ENCODE results near the gene CELSR2. TPM values are rescaled to one million over a fixed set of nuclear protein-coding genes. Genes with fewer than 3 reads are reported as not detected.

The CELSR2 gene
- total and polyA plus RNA-seq, 2 of the 8 experiments (the other 6 are each of a cell fraction or from before 2014, with no cell fraction given), result 12.0 to 27.7 TPM

DNA sequence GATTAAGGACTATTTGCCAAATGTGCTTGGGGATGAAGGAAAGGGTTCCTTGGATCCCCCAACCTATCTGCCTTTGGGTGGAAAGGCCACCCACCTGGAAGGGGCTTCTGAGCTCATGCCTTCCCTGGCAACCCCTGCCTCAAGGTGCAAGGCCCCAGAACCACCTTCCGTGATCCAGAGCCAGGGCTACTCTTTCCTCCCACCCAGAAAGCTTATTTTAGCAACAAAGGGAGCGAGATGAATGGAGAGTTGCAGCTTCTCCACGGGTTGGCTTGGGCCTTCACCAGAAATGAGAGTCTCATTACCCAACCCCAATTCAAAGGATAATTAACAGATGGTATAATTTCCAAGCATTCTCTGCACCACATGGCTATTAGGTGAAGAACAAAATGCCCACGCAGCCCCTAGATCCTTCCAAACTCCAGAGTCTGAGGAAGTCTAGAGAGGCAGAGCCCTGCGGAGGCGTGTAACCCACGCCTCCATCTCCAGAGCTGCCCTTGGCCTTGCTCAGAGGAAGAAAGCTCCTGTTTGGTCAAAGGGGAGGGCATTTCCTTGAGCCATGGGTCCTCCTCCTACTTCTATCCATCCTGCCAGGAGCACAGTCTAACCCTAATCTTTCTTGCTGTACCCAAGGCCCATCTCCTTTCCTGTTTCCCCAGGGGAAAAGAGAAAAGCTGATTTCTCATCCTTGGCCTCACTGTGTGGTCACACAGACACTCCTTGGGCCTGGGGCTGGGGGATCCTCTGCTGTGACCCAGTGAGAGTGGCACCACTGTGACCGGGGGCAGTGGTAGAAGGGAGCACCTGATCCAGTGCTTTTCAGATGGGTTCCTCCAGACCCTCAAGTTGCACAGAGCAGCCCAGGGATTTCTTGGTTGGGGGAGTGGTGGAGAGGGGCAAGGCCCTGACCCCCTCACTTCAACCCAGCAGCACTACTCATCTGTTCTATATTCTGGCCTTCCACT lies 1.7 kb upstream of the CELSR2 start:
- Histone ChIP-seq H3K4me1 (replicated peaks in 1 of 4; ENCODE audit: control insufficient read depth in 3 of 4, insufficient read depth in 4 of 4, low read length in 3 of 4) (peaks cover 0 to 13% (median 12%) of the 10 kb centered on the region in 4 experiments; a peak in 6 of 7 replicates), H3K36me3 (ENCODE audit: control insufficient read depth in 2 of 4, insufficient read depth in 4 of 4, low read length in 3 of 4) (peaks cover 0 to 8% (median 0%) of the 10 kb centered on the region in 4 experiments; a peak in 3 of 8 replicates), H3K9ac (replicated peaks in 1 of 4; ENCODE audit: extremely low read depth in 1 of 4, low read depth in 3 of 4, low read length in 3 of 4) (no peak overlapping the region), H3K4me3 (ENCODE audit: extremely low read depth in 1 of 4, insufficient read depth in 2 of 4, low read depth in 3 of 4, low read length in 4 of 4) (no peak overlapping the region), H3K56ac (replicated peaks; ENCODE audit: insufficient read length, low read depth, low read length) (no peak overlapping the region), H4K8ac (ENCODE audit: extremely low read depth, insufficient read depth, low read length) (no peak overlapping the region), H3K27ac (ENCODE audit: low read depth, low read length) (no peak overlapping the region), H2AFZ (ENCODE audit: low read length) (no peak overlapping the region), H3K4ac (replicated peaks; ENCODE audit: insufficient read length, low read depth, low read length) (peak overlapping the region; percentile 16), H3K23ac (ENCODE audit: insufficient read length) (no peak overlapping the region), H4K20me1 (replicated peaks in 1 of 2; ENCODE audit: control insufficient read depth in 1 of 2, insufficient read depth in 2 of 2, low read length in 2 of 2) (peaks cover 3 to 7% of the 10 kb centered on the region in 2 experiments), H3K14ac (ENCODE audit: insufficient read length) (no peak overlapping the region), H3K79me2 (ENCODE audit: control insufficient read depth in 1 of 2, insufficient read depth in 2 of 2, low read length in 2 of 2) (peaks cover 0 to 13% of the 10 kb centered on the region in 2 experiments; a peak in 1 of 4 replicates), H3K9me3 (ENCODE audit: insufficient read depth in 2 of 2, low read depth in 1 of 2, low read length in 1 of 2) (no peaks in the 10 kb centered on the region; a peak in 2 of 4 replicates), H3K18ac (ENCODE audit: extremely low read depth, low read length) (no peak overlapping the region), H2BK15ac (ENCODE audit: low read length) (peak overlapping the region; percentile 81), H4K91ac (replicated peaks; ENCODE audit: insufficient read length, low read length) (no peak overlapping the region), H3K23me2 (ENCODE audit: low read depth, low read length) (peaks cover 3% of the 10 kb centered on the region; the same call in 1 of the 2 replicates), H3K79me1 (ENCODE audit: low read depth, low read length) (0 out of 2 replicates have a peak, but pooled peaks cover 4% of the 10 kb centered on the region), H2BK12ac (ENCODE audit: low read depth, low read length) (peak overlapping the region; percentile 39; the same call in 1 of the 2 replicates), H3K27me3 (replicated peaks in 1 of 4; ENCODE audit: control insufficient read depth in 3 of 4, extremely low read depth in 1 of 4, insufficient read depth in 3 of 4, low read length in 3 of 4) (peaks cover 0 to 22% (median 16%) of the 10 kb centered on the region in 4 experiments; a peak in 5 of 7 replicates), H2BK20ac (ENCODE audit: low read length) (peak overlapping the region; percentile 80; the same call in 1 of the 2 replicates), H2BK120ac (replicated peaks; ENCODE audit: low read depth, low read length) (no peak overlapping the region), H4K5ac (ENCODE audit: insufficient read length, low read depth, low read length) (no peak overlapping the region), H2AK5ac (ENCODE audit: low read depth, low read length) (no peak overlapping the region), H2BK5ac (ENCODE audit: low read depth, low read length) (no peak overlapping the region), H3K4me2 (ENCODE audit: insufficient read depth in 1 of 2, low read depth in 2 of 2, low read length in 2 of 2) (no peak overlapping the region)
- WGBS, 2 experiments (ENCODE audit: extremely low coverage in 1 of 2, insufficient coverage in 1 of 2, insufficient read length in 1 of 2, insufficient replicate concordance in 2 of 2, low coverage in 1 of 2, low lambda C conversion rate in 2 of 2, missing lambda C conversion rate in 1 of 2), result 88% methylated on average over 8 of the region's 8 CpGs; no CpG with 5 or more reads in 1 of the 2 experiments
- no peak for FAIRE-seq
- ChIA-PET CTCF (ENCODE audit: partially characterized antibody) (interaction anchor here (0.9 to 28.7 kb wide), 8 partner anchors 9 to 162 kb away, joined by 3 to 651 read pairs (median 4); partner anchors contain the start of genes SARS1 and SORT1), POLR2A (ENCODE audit: partially characterized antibody) (interaction anchor here (0.8 to 12.2 kb wide), 11 partner anchors 8 to 148 kb away, joined by 3 to 252 read pairs (median 4); no protein-coding TSS in a partner anchor)
- no peak for DNase-seq (ENCODE audit: low read depth in 1 of 2, low spot score in 2 of 2)
- TF ChIP-seq NANOG (IDR thresholded peaks at IDR 0.05; ENCODE audit: insufficient read depth, low read depth, low read length, poor library complexity, severe bottlenecking) (no peak), HDAC2 (IDR thresholded peaks at IDR 0.05; ENCODE audit: borderline replicate concordance in 1 of 2, low read depth in 2 of 2, low read length in 2 of 2) (no peak), CHD1 (IDR thresholded peaks at IDR 0.05; ENCODE audit: low read depth, low read length) (no peak), TAF1 (IDR thresholded peaks at IDR 0.05; ENCODE audit: low read depth, low read length) (no peak), BCL11A (IDR thresholded peaks at IDR 0.05; ENCODE audit: low read depth in 2 of 2, low read length in 2 of 2) (no peak), RFX5 (IDR thresholded peaks at IDR 0.05; ENCODE audit: borderline replicate concordance, low read depth, low read length) (no peak), SP4 (IDR thresholded peaks at IDR 0.05; ENCODE audit: low read length) (no peak), RXRA (IDR thresholded peaks at IDR 0.05; ENCODE audit: insufficient read depth, low read depth, low read length) (no peak), CHD2 (IDR thresholded peaks at IDR 0.05; ENCODE audit: low read length) (no peak)
- TF ChIP-seq, protein P1, sequence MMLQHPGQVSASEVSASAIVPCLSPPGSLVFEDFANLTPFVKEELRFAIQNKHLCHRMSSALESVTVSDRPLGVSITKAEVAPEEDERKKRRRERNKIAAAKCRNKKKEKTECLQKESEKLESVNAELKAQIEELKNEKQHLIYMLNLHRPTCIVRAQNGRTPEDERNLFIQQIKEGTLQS (IDR thresholded peaks at IDR 0.05; ENCODE audit: insufficient read depth, low read depth, low read length), result no peak

Measured in H1 (cell line).